ENCODE data around the gene FAS. TPM values are rescaled to one million over a fixed set of nuclear protein-coding genes. Genes with fewer than 3 reads are reported as not detected.

Gene FAS
- 10 to 100 TPM in 2 of 9 donors, 1 to 10 TPM in 7; 2.6 to 15.6 (median 5.1) TPM for total RNA-seq
- 1 to 10 TPM; 1.6 to 3.2 TPM for polyA plus RNA-seq
- long read RNA-seq, donor 1, partial matches to known transcripts, result 0 of 4 reads
- long read RNA-seq, donor 1, other reads (novel, unspliced or antisense), result 2 of 4 reads
- long read RNA-seq, donor 2, transcript FAS-204 (9 exons, 2,563 nt), result major isoform, 9 of 15 reads
- long read RNA-seq, donor 2, partial matches to known transcripts, result 1 of 15 reads
- long read RNA-seq, donor 2, other reads (novel, unspliced or antisense), result 1 of 15 reads
- long read RNA-seq, donor 3, partial matches to known transcripts, result 0 of 2 reads
- long read RNA-seq, donor 3, other reads (novel, unspliced or antisense), result 1 of 2 reads

DNA sequence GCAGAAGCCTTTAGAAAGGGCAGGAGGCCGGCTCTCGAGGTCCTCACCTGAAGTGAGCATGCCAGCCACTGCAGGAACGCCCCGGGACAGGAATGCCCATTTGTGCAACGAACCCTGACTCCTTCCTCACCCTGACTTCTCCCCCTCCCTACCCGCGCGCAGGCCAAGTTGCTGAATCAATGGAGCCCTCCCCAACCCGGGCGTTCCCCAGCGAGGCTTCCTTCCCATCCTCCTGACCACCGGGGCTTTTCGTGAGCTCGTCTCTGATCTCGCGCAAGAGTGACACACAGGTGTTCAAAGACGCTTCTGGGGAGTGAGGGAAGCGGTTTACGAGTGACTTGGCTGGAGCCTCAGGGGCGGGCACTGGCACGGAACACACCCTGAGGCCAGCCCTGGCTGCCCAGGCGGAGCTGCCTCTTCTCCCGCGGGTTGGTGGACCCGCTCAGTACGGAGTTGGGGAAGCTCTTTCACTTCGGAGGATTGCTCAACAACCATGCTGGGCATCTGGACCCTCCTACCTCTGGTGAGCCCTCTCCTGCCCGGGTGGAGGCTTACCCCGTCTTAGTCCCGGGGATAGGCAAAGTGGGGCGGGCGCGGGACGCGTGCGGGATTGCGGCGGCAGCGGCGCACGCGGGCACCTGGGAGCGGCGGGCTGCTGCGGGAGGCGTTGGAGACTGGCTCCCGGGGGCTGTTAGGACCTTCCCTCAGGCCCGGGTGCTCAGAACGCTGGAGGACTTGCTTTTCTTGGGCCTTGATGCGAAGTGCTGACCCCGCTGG lies at the start of gene FAS:
Gene FAS (plus strand): TSS at position 415 of the 777 bp plus-strand sequence. CDS start 79 bp downstream, at position 494.
- intact Hi-C loops (cut with DNase I), result no loop called here
- Histone ChIP-seq H3K9me3 (no peaks in the 10 kb centered on the region), H3K4me3 (peak within 1 kb of the TSS; percentile 54 to 96 (median 84)), H3K27ac (peak within 1 kb of the TSS; percentile 87 to 99 (median 96)), H3K27me3 (no peaks in the 10 kb centered on the region), H3K4me1 (peaks cover 0 to 79% (median 13%) of the 10 kb centered on the region in 12 donors), H3K36me3 (no peaks in the 10 kb centered on the region)
- DNase-seq (peak; percentile 73 to 86 (median 78)), ATAC-seq (peak; percentile 54 to 87 (median 80))
- TF ChIP-seq POLR2A (IDR thresholded peaks at IDR 0.05), result no peak
- 1 to 4% (median 1%) methylated on average over 27 to 51 of the region's 51 CpGs for WGBS, 4 donors

DNA sequence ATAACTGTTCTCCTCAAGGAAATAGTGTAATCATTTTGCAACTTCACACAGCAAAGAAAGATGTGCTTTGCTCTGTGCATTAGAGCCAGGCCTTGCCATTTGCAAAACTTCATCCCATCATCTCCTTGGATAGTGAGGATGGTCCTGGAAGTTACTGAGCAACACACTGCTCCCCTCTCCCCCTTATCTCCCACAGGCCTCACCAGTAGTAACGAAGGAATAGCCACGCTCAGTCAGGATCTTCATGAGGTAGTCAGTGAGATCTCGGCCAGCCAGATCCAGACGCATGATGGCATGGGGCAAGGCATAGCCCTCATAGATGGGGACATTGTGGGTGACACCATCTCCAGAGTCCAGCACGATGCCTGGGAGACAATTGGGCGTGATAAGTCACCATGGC lies 49.6 kb upstream of the FAS start:
- Histone ChIP-seq H3K4me1 (peaks cover 0 to 16% (median 0%) of the 10 kb centered on the region in 12 donors), H3K27me3 (no peaks in the 10 kb centered on the region), H3K9me3 (no peaks in the 10 kb centered on the region), H3K27ac (peak overlapping the region in 1 of 12 donors; percentile 78), H3K36me3 (peaks cover 0 to 96% (median 59%) of the 10 kb centered on the region in 9 donors), H3K4me3 (no peak overlapping the region)
- WGBS, 4 donors, result 89 to 95% (median 92%) methylated on average over 6 of the region's 6 CpGs
- intact Hi-C loops (cut with DNase I), result loop anchor here in 1 of 10 donors (2.0 kb wide), 1 partner anchor 274 kb away; no protein-coding TSS in a partner anchor
- ATAC-seq (no peak), DNase-seq (no peak)
- no peak for TF ChIP-seq POLR2A (IDR thresholded peaks at IDR 0.05)
- no peak for TF ChIP-seq CTCF (IDR thresholded peaks at IDR 0.05)

GRCh38 chr10:88943778-88944177 lies 46.8 kb upstream of the FAS start:
- no peaks in the 10 kb centered on the region for H3K9me3 ChIP-seq
- TF ChIP-seq CTCF (IDR thresholded peaks at IDR 0.05), result no peak
- no peak for TF ChIP-seq POLR2A (IDR thresholded peaks at IDR 0.05)
- peak overlapping the region in 1 of 12 donors; percentile 78 for H3K27ac ChIP-seq
- WGBS, 4 donors, result 86 to 97% (median 93%) methylated on average over 3 of the region's 3 CpGs
- DNase-seq (no peak), ATAC-seq (no peak)
- H3K27me3 ChIP-seq, result no peaks in the 10 kb centered on the region
- intact Hi-C loops (cut with DNase I), result no loop called here
- H3K36me3 ChIP-seq, result peaks cover 0 to 93% (median 37%) of the 10 kb centered on the region in 9 donors
- H3K4me3 ChIP-seq, result no peak overlapping the region
- peaks cover 0 to 16% (median 0%) of the 10 kb centered on the region in 12 donors for H3K4me1 ChIP-seq

- DNase-seq (no peak), ATAC-seq (no peak)
- Histone ChIP-seq H3K4me1 (peaks cover 0 to 19% (median 0%) of the 10 kb centered on the region in 12 donors), H3K4me3 (no peak overlapping the region), H3K36me3 (peaks cover 0 to 83% (median 28%) of the 10 kb centered on the region in 9 donors), H3K9me3 (no peaks in the 10 kb centered on the region), H3K27me3 (no peaks in the 10 kb centered on the region), H3K27ac (peak overlapping the region in 1 of 12 donors; percentile 78)
- WGBS, 4 donors, result 77 to 84% (median 84%) methylated on average over 3 of the region's 3 CpGs
- TF ChIP-seq CTCF (IDR thresholded peaks at IDR 0.05), result no peak
- TF ChIP-seq POLR2A (IDR thresholded peaks at IDR 0.05), result no peak
- intact Hi-C loops (cut with DNase I), result no loop called here
Measured at GRCh38 chr10:88944813-88945212, 45.8 kb upstream of the FAS start.

All from heart left ventricle (tissue), 16 donors.